Loucy (cell line): ENCODE data around the gene EPB41L5.

Experiments used
- H2AFZ ChIP-seq: fragments of 200-600 bp; sonication (generic); 2 replicates; pipeline ENCODE4 v1.6.0; 2016; ENCODE audit warnings: antibody characterized with exemption, mild to moderate bottlenecking, low read length, moderate library complexity
- H3F3A ChIP-seq: fragments of 200-600 bp; 2 replicates; pipeline ENCODE4 v1.6.0; 2016; ENCODE audit warnings: antibody characterized with exemption, low read depth, mild to moderate bottlenecking
- H3K27me3 ChIP-seq: fragments of 200-600 bp; sonication (generic); 2 replicates; pipeline ENCODE4 v1.6.1; 2014; ENCODE audit warnings: low read length, mild to moderate bottlenecking; ENCODE audit not compliant: insufficient read depth, poor library complexity, severe bottlenecking
- H3K36me3 ChIP-seq: fragments of 200-600 bp; sonication (generic); 2 replicates; pipeline ENCODE4 v1.6.1; 2016; ENCODE audit warnings: low read length; ENCODE audit not compliant: insufficient read depth
- H3K4me1 ChIP-seq: fragments of 200-600 bp; sonication (generic); 2 replicates; pipeline ENCODE4 v1.5.1; 2014; ENCODE audit warnings: low read length, mild to moderate bottlenecking; ENCODE audit not compliant: insufficient read depth, poor library complexity, severe bottlenecking
- H3K4me2 ChIP-seq: fragments of 200-600 bp; sonication (generic); 2 replicates; pipeline ENCODE4 v1.6.0; 2014; ENCODE audit warnings: antibody characterized with exemption, low read length, low read depth, mild to moderate bottlenecking; ENCODE audit not compliant: poor library complexity, severe bottlenecking
- H3K4me3 ChIP-seq: fragments of 200-600 bp; sonication (generic); 2 replicates; pipeline ENCODE4 v1.5.1; 2014; ENCODE audit warnings: low read length, mild to moderate bottlenecking, mixed read lengths; ENCODE audit not compliant: poor library complexity, severe bottlenecking
- H3K79me2 ChIP-seq: fragments of 200-600 bp; sonication (generic); 2 replicates; pipeline ENCODE4 v1.6.1; 2014; ENCODE audit warnings: low read length; ENCODE audit not compliant: insufficient read depth
- H3K9ac ChIP-seq: fragments of 200-600 bp; sonication (generic); 2 replicates; pipeline ENCODE4 v1.6.0; 2014; ENCODE audit warnings: mild to moderate bottlenecking, low read depth, low read length, moderate library complexity; ENCODE audit not compliant: poor library complexity, severe bottlenecking
- H3K9me2 ChIP-seq: fragments of 200-600 bp; sonication (generic); replicated peaks from 2 replicates; pipeline ENCODE4 v1.6.1; 2016; ENCODE audit warnings: low read depth, low read length, mixed read lengths
- H3K9me3 ChIP-seq: fragments of 200-600 bp; sonication (generic); 2 replicates; pipeline ENCODE4 v1.6.1; 2014; ENCODE audit warnings: mild to moderate bottlenecking, antibody characterized with exemption, low read length, low read depth; ENCODE audit not compliant: insufficient read depth
- H4K20me1 ChIP-seq: fragments of 200-600 bp; sonication (generic); 2 replicates; pipeline ENCODE4 v1.6.0; 2014; ENCODE audit warnings: antibody characterized with exemption, low read length, mild to moderate bottlenecking; ENCODE audit not compliant: insufficient read depth, poor library complexity, severe bottlenecking
- CTCF ChIP-seq: fragments of 200-600 bp; sonication (generic); conservative IDR thresholded peaks from 2 replicates; pipeline ENCODE4 v1.5.1; 2014; ENCODE audit warnings: mild to moderate bottlenecking, antibody characterized with exemption, low read length
- EZH2phosphoT487 ChIP-seq: fragments of 200-600 bp; IDR thresholded peaks from 2 replicates; pipeline ENCODE4 v1.6.1; 2018; ENCODE audit warnings: antibody characterized with exemption, mild to moderate bottlenecking, moderate library complexity, borderline replicate concordance

EPB41L5 gene

GRCh38 chr2:120177973-120178372, 165.1 kb downstream of the EPB41L5 start:
- TF ChIP-seq CTCF (no peak), EZH2phosphoT487 (no peak)
- Histone ChIP-seq H3K4me1 (peaks cover 55% of the 10 kb centered on the region), H4K20me1 (no peaks in the 10 kb centered on the region), H3K9me2 (no peaks in the 10 kb centered on the region), H3K4me3 (peak overlapping the region; percentile 73), H3K27me3 (no peaks in the 10 kb centered on the region), H3K79me2 (no peaks in the 10 kb centered on the region; the same call in 1 of the 2 replicates), H3F3A (no peaks in the 10 kb centered on the region), H3K9ac (peak overlapping the region; percentile 71), H2AFZ (no peak overlapping the region), H3K9me3 (no peaks in the 10 kb centered on the region), H3K4me2 (peak overlapping the region; percentile 58), H3K36me3 (no peaks in the 10 kb centered on the region)

- no peak for TF ChIP-seq EZH2phosphoT487
- TF ChIP-seq CTCF, result no peak
- H3K27me3 ChIP-seq, result no peaks in the 10 kb centered on the region
- peaks cover 55% of the 10 kb centered on the region for H3K4me1 ChIP-seq
- H3F3A ChIP-seq, result no peaks in the 10 kb centered on the region
- H3K79me2 ChIP-seq, result no peaks in the 10 kb centered on the region; the same call in 1 of the 2 replicates
- H3K9ac ChIP-seq, result no peak overlapping the region
- no peaks in the 10 kb centered on the region for H4K20me1 ChIP-seq
- no peaks in the 10 kb centered on the region for H3K36me3 ChIP-seq
- H3K9me3 ChIP-seq, result no peaks in the 10 kb centered on the region
- no peaks in the 10 kb centered on the region for H3K9me2 ChIP-seq
- no peak overlapping the region for H3K4me3 ChIP-seq
- H2AFZ ChIP-seq, result no peak overlapping the region
- H3K4me2 ChIP-seq, result peak overlapping the region; percentile 42
Measured at GRCh38 chr2:120179396-120179795, 166.5 kb downstream of the EPB41L5 start.

DNA sequence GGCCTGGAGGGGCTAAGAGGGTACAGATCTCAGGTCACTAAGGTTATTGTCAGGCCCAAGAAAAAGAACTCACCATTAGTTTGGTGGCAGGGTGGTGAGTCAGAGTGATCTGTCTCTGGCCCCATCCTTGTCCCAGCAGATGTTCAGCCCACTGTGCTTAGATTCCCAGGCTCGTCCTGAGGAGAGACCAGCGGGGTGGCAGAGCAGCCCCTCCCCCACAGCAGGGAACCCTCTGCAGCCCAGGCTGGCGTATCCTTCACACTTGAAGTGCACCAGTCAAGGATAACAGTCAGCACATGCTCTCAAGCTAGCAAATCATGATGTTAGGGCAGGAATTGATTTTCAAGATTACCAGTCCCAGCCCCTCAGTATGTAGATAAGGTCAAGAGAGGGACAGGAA, 167.2 kb downstream of the EPB41L5 start:
- no peaks in the 10 kb centered on the region; the same call in 1 of the 2 replicates for H3K79me2 ChIP-seq
- no peaks in the 10 kb centered on the region for H3F3A ChIP-seq
- H3K36me3 ChIP-seq, result no peaks in the 10 kb centered on the region
- no peaks in the 10 kb centered on the region for H3K27me3 ChIP-seq
- H3K9me2 ChIP-seq, result no peaks in the 10 kb centered on the region
- peak overlapping the region; percentile 42 for H3K4me2 ChIP-seq
- H3K4me3 ChIP-seq, result no peak overlapping the region
- no peak overlapping the region for H3K9ac ChIP-seq
- peaks cover 53% of the 10 kb centered on the region for H3K4me1 ChIP-seq
- no peak overlapping the region for H2AFZ ChIP-seq
- H3K9me3 ChIP-seq, result no peaks in the 10 kb centered on the region
- TF ChIP-seq EZH2phosphoT487 (no peak), CTCF (no peak; the same call in 1 of the 2 replicates)
- H4K20me1 ChIP-seq, result no peaks in the 10 kb centered on the region
